GM21576 (cell line): ENCODE results near the gene CALCR.
"Not testable (repeated sequence)": the region's sequence is repeated elsewhere in the genome, so short reads cannot be mapped to it uniquely, and the experiment has no call there.

Experiments
- ATAC-seq: cut with Tn5 transposase; IDR thresholded peaks from one replicate; pipeline ENCODE4 v1.9.1; 2021; ENCODE audit warnings: mild to moderate bottlenecking, moderate library complexity; ENCODE audit not compliant: unreplicated experiment

CALCR gene

DNA sequence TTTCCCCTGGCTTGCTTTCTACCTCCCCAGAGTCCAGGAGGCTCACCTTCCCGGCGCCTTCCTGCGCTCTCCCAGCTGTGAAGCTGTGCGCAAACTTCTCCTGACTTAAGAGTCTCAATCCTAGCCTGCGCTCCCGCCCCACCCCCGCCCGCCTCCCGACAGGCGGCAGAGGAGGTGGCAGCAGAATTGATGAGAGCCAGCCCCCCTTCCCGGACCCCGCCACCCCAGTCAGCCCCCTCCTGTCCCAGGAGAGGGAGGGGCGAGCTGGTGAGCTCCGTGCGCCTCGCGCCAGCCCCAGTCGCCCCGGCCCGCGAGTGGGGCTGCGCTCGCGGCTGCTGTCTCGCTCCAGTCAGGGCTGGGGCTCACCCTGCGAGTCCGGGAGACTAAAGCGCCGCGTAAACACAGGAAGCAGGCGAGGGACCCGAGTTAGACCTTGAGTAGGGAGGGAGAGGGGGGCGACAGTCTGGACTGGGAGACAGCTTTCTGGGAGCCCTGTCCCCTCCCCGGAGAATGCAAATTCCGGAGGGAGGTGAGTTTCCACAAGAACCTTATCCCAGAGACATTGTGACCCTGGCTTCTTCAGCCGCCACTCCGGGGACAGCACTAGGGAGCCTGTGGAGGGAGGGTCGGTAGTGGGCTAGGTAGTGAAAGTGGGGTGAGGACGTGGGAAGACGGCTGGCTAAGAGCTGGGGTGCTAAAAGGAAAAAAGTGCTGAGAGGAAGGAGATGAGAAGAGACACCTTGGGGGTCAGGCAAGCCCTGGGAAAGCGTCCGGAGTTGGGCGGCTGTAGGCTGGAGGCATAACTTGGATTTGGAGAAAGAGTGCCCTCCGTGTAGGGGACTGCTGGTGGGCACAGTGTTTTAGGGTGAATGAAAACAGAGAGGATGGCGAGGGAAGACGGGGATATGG is at the start of gene CALCR:
Gene CALCR, minus strand, starts transcription at position 79 of the 909 bp plus-strand sequence. CDS start 87,743 bp downstream, outside the sequence.
- ATAC-seq = no peak

DNA sequence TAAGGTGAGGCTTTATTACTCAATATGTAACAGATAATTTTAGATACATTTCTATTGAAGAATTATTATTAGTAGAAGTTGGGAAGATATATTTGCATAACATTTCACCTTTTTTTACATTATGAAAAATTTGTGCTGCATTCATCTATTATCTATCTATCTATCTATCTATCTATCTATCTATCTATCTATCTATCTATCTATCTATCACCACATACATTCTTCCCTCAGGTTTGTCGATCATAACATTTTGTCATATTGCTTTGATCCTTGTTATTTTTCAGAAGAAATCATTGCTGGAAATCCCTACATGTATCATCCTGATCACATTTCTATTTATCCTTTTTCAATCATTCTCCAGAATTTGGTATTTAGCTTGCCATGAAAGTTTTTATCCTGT is 49.3 kb upstream of the CALCR start:
- no peak for ATAC-seq

DNA sequence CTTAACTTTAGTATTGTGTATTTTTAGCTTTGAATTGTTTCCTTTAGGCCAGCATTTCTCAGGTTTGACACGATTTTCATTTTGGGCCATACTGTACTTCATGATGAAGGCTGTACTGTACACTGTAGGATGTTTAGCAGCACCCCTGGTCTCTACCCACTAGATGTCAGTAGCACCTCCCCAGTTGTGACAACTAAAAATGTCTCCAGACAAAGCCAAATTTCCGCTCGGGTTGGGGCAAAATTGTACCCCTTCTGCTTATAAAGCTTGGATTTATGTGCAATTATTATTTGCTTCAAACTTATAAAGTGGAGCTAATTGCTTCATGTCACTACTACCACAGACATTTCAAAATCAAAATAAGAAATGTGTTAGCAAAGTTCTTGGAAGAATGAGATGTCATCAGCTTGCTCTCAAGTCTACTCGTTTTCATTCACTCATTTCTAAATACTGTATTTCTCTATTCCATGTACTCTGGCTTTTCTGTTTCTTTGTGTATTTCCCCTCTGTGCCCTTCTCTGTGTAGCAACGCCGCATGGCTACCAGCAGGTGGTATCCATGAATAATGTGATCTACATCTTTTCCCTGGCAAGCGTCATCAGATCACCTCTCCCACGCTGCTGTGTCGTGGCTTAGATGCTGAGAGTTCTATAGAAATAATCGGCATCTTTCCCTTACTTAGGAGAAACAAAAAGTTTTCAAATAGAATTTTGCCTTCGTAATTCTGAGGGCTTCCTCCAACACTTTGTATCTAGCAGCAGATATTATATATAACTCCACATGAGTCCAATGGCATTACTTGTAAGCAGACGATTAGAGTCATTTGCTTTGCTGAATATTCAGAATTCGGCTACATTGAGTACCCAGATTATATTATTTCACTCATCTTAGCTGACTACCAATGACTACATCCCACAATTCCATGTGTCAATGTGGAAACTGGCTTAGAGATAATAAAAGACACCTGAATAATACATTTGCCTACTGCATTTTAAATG is 47.8 kb upstream of the CALCR start:
- no peak for ATAC-seq

DNA sequence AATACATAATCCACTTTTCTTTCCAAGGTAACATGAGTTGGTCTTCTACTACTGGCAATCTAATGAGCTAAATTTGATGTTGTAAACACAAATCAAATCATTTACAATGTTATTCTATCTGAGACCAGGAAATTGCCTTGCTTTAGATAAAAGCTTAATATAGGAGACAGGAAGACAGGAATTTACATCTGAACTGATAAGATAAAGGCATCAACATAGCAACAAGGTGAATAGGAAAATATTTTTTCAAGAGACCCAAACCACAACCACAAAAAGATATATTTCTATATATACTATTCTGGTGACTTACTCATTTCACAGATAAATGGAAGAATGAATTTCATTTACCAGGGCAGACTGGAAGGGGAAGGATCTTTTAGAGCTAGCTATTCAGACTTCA is 46.3 kb upstream of the CALCR start:
- no peak for ATAC-seq

DNA sequence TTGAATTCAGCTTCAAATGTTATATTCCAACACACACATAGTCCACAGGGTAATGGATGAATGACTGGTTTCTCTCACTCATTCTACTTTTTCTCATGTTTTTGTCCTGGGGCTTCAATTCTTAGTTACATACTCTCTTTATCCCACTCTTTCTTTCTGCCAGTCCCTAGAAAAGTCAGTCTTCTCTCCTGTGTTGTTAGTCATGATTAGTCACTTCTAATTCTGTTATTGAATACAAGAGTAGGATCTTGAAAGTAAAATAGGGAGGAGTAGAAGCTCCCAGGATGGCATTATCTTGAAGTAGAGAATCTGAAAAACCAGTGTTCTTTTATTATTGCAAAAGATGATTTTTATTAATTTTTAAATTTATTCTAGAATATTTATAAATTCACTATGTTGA is 45.5 kb upstream of the CALCR start:
- ATAC-seq = no peak

DNA sequence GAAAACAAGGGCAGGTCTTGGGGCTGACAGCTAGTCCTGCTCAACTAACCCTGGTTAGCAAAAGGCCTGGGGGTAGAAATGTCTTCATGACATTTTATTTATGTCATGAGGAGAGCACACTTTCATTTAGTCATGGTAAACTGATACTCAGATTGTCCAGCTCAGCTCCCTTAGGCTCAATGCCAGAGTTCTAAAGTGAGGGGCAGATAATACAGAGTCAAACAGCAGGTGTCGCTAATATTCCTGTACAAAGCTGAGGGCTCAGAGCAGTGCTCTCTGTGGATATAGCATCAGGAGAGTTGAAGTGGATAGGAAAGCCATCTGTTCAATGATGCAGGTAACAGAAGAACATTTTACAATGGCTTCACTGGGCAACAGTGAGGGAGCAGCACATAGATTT is 26.8 kb upstream of the CALCR start:
- no peak for ATAC-seq

DNA sequence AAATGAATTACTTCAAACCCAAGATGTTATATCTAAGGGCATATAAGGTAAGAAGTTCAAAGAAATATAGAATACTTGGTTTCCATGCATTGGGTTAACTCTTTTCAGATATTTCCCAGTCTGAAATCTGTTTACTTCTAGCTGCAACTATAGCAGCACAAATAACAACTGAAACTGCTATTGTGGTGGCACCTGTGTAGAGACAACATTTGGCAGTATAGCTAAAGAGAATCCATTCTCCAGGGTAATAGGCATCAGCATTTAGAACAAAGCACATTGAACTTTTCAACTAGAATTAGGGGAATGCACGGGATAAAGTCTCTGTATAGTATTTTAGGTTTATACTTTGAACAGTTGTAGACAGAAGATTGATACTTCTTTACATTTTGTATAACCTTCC is 19.7 kb upstream of the CALCR start:
- ATAC-seq = no peak

DNA sequence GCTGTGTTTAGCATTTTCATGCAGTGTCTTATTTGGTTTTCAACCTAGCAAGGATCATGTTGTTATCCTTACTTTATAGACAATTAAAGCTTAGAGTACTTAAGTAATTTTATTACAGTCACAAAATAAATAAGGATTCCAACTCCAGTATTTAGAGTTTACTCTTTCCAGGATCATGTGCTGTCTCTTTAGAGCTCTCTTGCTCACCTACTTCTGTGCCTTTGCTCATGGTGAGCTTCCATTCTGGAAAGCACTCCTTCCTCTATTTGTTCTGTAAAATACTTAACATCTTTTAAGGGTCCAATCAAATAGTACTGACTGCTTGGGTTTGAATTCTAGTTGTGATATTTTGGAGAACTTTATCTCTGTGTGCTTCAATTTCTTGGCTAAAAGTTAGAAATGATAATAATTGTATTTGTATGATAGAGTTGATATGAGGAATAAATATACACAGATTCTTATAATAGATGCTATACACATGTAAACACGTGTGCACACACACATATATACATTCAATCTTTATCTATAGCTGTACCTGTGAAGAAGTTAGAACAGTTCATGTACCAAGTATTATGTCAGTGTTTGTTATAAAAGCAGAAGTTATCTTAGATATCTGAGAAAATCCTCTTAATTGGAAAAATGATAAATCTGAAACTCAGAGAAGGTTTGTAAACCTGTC is 18.2 kb upstream of the CALCR start:
- ATAC-seq = no peak

DNA sequence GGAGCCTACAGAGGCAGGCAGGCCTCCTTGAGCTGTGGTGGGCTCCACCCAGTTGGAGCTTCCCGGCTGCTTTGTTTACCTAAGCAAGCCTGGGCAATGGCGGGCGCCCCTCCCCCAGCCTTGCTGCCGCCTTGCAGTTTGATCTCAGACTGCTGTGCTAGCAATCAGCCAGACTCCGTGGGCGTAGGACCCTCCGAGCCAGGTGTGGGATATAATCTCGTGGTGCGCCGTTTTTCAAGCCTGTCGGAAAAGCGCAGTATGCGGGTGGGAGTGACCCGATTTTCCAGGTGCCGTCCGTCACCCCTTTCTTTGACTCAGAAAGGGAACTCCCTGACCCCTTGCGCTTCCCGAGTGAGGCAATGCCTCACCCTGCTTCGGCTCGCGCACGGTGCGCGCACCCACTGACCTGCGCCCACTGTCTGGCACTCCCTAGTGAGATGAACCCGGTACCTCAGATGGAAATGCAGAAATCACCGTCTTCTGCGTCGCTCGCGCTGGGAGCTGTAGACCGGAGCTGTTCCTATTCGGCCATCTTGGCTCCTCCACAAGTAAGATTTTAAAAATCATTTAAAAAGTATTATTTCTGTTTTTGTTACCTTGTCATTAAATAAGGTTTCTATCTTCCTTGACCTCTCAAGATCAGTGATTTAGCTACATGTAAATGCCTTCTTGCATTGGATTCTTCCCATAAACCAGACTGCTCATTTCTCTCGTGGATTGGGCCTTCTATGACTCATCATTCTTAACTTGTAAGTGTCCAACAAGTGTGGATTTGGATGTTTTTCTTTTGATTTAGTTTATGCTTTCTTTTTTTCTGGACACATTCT is 16.9 kb upstream of the CALCR start:
- ATAC-seq = not testable (repeated sequence)

DNA sequence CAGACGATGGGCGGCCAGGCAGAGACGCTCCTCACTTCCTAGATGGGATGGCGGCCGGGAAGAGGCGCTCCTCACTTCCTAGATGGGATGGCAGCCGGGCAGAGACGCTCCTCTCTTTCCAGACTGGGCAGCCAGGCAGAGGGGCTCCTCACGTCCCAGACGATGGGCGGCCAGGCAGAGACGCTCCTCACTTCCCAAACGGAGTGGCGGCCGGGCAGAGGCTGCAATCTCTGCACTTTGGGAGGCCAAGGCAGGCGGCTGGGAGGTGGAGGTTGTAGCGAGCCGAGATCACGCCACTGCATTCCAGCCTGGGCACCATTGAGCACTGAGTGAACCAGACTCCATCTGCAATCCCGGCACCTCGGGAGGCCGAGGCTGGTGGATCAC is 11.9 kb upstream of the CALCR start:
- ATAC-seq = not testable (repeated sequence)

DNA sequence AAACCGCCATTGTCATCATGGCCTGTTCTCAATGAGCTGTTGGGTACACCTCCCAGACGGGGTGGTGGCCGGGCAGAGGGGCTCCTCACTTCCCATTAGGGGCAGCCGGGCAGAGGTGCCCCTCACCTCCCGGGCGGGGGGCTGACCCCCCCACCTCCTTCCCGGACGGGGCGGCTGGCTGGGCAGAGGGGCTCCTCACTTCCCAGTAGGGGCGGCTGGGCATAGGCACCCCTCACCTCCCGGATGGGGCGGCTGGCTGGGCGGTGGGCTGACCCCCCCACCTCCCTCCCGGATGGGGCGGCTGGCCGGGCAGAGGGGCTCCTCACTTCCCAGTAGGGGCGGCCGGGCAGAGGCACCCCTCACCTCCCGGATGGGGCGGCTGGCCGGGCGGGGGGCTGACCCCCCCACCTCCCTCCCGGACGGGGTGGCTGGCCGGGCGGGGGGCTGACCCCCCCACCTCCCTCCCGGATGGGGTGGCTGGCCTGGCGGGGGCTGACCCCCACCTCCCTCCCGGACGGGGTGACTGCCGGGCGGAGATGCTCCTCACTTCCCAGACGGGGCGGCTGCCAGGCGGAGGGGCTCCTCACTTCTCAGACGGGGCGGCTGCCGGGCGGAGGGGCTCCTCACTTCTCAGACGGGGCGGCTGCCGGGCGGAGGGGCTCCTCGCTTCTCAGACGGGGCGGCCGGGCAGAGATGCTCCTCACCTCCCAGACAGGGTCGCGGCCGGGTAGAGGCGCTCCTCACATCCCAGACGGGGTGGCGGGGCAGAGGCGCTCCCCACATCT is 11.4 kb upstream of the CALCR start:
- not testable (repeated sequence) for ATAC-seq

DNA sequence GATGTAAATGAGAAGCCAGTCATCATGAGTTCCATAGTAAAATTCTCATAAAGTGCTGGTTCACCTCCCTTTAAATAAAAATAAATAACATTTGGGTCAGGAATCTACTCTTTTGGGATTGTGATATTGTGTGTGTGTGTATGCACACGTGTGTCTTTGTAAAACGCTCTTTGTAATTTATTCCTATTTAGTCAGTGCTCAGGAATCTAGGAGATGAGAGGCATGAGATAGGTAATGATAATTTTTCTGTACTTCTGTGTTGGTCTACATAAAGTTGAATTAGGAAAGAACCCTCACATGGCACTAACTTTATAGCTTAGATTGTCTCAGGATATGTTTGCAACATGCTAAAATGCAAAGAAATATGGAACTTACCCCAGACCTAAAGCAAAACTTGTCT is 4.9 kb upstream of the CALCR start:
- ATAC-seq = no peak

DNA sequence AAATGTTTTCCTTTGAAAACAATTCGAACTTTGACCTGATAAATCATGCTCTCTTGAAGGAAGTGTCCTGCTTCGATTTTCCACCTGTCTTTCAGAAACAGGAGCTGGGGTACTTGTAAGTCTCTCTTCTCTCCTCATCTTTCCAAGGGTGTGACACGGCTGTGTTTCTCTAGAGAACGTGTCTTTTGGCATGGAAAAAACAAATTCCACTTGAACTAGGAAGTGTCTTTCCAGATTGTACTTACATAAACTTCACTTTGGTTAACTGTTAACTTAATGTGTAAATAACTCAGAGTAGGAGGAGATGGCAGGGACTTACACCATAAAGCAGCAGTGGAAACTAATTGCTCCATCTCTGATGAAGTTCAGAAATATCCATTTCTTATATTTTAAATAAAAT is 4.2 kb upstream of the CALCR start:
- no peak for ATAC-seq

DNA sequence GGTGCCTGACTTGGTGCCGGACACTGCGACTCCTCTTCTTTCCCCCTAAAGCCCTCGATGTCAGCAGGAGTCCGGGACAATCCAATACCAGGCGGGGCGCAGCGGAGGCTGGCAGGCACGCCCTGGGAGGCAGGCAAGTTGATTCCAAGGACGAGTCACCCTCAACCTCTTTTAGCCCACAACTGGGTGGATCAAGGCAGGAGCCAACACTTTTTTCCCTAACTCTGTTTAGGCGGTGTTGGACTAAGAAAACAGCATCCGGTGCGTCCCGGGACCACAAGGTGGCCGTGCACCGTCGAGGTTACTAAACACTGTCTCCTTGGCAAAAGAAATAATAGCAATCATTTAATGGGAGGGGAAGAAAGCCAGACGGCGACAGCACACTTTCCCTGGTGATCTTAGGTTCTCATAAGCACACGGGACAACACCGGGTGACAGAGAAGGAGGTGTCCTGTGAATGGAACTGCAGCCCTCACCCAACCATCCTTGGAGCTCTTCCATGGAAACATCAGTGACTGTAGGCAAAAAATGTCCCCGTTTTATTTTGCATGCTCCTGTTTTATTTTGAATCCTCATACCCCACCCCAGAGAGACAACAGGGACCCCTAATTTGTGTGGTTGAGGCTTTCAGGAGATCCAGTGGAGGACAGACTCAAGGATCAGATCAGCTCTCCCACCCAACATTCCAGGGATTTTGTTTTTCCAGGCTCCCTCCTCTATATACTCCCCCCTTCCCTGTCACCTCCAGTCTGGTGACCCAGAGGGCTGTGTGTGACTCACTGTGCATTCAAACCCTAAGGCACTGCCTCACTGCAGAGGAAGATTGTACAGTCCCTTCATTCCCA is 1.3 kb upstream of the CALCR start:
- no peak for ATAC-seq

DNA sequence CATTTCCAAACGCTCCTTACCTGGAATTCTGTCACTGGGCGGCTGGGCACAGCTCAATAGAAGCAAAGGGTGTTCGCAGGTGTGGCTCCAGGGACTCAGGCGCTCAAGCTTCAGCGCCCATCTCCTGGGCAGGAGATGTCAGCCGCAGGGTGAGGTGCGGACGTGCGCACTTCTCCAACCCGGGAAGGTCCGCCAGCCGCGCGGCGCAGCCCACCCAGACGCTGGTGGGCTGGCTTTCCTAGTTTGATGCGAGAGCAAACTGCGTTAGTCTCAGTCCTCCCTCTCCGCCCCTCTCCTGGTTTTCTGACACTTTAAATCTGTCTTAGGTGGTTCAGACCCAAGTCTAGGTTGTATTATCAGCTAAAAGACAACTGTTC is 267 bp downstream of the CALCR start:
- ATAC-seq = no peak

DNA sequence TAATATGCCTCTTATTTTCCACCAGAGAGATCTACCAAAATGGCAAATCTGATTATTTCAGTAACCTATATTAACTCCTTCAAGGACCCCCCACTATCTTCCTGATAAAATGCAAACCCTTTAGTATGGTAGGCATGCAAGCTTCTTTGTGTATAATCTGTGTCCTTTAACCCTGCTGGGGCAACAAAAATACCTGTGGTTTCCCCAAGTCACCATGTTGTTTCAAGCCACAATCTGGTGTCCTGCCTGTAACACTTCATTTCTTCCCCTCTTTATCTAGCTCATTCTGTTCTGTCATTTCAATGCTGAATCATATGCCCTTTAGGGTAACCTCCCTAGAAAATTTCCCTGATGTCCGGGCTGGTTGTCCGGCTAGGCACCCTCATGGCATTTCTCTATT is 5.3 kb downstream of the CALCR start:
- no peak for ATAC-seq

DNA sequence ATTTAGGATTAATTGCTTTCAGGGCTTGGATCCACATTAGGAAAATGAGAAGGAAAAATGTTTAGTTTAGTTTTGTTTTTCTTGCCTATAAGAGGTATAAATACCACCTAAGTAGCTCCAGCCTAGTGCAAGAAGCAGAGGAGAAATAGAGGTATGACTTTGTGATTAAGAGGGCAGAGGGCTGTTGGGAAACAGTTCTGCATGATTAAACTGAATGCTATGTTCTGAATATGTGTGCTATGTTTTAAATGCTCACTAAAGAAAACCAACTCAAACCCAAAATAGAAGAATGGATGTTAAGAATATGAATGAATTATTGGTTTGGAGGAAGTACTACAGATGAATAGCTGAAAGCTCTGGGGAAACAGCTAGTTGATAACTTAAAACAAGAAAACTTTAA is 7.6 kb downstream of the CALCR start:
- ATAC-seq = no peak

DNA sequence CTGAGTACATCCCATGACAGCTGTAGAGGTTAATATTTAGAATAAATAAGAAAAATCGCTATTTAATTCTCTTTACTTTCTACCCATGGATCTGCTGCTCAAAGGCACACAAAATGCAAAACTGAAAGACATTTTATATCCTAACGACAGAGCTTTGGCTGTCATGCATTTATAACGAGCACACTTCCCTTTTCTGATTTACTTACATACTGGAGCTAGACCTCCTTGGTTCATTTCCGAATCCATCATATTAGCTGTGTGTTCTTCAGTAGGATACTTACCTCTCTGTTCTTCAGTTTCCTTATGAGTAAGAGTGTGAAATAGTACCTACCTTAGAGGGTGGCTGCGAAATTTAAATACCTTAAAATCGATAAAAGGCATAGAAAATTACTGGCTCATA is 10.9 kb downstream of the CALCR start:
- no peak for ATAC-seq

DNA sequence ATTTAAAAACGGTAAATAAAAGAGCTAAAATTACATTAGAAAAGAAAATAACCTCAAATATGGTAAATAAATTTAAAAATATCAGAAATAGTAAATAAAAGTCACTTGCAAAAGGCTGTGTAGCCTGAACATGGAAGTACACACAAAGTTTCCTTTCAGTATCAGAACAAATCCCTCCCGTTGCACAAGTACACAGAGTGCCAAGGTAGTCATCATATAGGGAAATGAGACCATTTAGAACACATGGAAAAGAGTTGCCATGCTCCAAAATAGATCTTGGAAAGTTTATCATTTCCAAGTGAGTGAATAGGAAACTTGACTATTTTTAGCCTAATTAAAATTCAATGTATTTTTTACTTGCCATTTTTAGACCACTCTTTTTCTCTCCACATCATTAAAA is 11.6 kb downstream of the CALCR start:
- ATAC-seq = no peak
